HUDEP-2 (cell line): ENCODE data around the gene TMED4.

Experiments used
- DNase-seq, 76 experiments: peaks; one replicate each; lab custom pipeline; 2025; ENCODE audit not compliant: unreplicated experiment in 76 of 76; lab: John Stamatoyannopoulos, UW

The TMED4 gene

DNA sequence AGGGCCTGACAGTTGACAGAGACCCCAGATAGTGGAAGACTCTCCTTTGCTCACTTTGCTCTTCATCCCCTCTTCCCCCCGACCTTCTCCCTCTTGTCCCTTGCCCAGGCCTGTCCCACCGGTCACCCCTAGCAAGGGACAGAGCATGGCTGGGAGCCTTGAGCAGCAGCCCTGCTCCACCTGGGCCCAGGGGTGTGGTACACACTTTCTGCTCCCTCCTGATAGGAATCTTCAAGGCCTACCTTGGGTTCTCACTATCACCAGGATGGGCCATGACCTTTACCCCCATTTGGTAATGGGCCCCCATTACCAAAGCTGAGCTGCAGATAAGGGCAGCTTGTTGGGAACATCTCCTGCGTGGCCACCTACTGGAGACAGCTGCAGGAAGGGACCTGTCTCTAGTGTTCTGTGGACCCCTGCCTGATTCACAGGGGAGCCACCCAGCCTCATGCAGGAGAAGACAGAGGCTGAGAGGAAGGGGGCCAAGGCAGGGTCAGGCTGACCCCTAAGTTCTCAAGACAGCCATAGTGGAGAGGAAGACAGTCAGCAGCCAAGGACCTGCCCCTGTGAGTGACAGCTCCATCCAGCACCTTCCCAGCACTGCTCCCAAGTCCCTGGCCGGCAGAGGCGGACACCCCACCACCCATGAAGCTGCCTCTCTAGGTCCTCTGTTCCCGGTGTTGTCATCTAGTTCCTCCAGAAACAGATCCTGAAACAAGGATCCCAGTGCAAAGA lies 40.0 kb downstream of the TMED4 start:
- DNase-seq: no peak

DNA sequence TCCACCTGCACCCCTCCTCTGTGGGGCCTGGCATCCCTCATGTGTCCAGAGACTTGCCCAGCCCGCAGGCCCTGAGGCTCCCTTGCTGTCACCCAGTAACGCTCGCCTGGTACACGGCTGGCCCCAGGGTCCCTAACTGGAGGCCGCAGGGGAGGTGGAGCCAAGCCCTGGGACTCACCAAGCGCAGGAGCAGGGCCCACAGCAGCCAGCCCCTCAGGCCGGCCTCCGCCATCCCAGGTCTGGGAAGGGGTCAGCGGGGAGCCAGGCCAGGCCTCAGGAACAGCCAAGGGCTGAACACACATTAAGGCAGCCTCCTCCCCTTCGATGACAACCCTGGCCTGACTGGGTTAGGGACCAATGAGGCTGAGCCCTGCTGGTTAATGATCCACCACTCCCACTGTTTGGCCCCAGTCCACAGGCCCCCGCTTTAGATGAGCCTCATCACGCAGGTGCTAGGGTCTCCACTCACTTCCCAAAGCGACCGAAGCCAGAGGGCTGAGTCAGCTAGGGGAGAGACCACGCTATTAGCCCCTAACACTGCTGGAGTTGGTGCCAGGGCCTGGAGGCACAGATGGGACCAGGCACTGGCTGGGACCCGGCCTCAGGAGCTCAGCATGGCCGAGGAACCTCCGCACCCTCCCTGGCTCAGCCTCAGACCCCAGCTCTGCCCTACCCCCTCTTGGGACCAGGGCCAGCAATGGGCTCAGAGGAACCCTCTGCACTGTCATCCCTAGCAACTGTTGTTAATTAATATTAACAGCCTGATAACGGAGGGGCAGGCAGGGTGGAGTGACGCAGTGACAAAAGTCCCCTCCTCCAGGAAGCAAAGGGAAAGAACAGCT lies 40.8 kb downstream of the TMED4 start, which contains the start of gene NPC1L1:
NPC1L1 (minus strand) TSS at position 303 of the 842 bp plus-strand sequence; CDS start at position 232, 71 bp downstream.
- no peak for DNase-seq

DNA sequence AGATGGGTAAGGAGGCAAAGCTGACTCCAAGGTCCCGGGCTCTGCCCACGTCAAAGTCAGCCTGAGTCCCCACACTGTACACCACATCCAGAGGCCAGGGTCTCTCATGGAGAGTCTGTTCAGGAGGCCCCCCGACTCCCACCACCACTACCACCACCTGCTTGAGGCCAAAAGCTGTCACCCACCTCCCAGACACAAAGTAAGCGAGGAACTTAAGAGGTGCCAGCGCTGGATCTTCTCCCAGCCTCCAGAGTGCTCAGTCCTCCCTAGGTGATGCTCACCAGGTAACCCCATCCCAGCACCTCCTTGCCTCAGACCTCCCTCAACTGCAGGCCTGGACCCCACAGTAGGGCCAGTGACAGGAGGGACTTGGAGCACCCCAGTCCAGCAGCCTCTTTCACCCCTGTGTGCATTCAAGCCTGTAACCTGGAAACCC lies 41.4 kb downstream of the TMED4 start:
- DNase-seq: no peak

GRCh38 chr7:44539669-44540506 lies 42.1 kb downstream of the TMED4 start:
- no peak for DNase-seq

GRCh38 chr7:44538798-44539668 lies 43.0 kb downstream of the TMED4 start:
- DNase-seq: peak in 1 of 76 experiments; percentile 31

DNA sequence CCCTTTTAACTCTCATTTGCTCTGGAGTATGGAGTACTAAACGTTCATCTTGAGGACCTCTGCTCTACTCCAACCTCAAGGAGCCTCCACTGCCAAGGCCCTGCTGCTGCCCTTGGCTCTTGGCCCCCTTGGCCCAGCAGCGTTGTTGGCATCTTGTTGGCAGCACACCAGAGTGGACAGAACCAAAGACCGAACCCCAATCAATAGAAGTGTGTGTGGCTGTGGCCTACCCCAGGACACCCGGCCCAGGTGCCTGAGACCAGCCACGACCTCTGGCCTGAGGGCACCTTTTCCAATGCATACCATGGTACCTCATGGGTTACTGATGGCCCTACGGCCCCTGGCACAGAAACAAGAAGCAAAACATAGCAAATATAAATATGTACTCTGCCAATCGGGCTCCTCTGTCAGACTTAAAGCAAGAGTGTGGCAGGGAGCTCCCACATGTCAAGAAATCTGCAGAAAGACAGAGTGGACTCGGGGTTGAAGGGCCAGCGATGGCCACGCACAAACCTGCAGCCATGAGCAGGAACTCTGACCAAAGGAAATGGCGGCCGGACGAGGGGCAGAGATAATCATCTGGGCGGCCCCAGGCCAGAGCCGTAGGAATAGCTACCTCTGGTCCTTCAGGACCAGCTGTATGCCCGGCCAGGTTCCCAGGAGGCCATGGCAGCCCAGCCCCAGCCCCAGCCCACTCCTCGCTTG lies 43.8 kb downstream of the TMED4 start:
- DNase-seq: no peak

DNA sequence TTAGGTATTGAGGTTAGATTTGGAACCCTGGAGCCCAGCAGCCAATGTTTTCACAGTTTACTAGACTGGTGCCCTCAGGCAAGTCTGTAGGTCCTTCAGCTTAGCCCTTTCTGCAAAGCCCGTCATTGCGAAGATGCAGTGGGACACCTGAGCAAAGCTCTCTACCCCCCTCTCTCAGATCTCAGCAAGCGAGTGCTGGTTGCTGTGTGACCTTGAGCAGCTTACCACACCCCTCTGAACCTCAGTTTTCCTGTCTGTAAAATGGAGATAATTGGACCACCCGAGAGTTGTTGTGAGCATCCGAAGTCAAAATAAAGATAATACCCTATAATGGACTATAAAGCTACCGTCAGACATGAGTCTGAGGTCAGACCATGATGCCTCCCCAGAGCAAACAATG lies 44.6 kb downstream of the TMED4 start:
- no peak for DNase-seq

DNA sequence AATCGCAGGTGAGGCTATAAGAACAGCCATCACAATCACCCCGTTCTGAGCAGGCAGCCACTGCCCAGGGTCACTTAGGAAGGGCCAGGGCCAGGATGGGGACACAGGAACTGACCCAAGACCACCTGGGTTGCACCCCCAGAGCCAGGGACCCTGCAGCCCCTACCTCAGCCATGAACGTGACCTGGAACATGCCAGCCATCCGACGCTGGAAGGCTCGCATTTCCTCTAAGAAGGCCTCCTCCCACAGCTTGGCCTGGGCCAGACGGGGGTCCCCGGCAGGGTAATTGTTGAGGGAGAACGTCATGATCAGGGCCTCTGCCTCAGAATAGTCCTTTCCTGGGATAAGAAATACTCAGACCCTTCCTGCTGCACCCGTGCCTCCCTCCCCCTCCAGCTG lies 45.9 kb downstream of the TMED4 start:
- DNase-seq: no peak

DNA sequence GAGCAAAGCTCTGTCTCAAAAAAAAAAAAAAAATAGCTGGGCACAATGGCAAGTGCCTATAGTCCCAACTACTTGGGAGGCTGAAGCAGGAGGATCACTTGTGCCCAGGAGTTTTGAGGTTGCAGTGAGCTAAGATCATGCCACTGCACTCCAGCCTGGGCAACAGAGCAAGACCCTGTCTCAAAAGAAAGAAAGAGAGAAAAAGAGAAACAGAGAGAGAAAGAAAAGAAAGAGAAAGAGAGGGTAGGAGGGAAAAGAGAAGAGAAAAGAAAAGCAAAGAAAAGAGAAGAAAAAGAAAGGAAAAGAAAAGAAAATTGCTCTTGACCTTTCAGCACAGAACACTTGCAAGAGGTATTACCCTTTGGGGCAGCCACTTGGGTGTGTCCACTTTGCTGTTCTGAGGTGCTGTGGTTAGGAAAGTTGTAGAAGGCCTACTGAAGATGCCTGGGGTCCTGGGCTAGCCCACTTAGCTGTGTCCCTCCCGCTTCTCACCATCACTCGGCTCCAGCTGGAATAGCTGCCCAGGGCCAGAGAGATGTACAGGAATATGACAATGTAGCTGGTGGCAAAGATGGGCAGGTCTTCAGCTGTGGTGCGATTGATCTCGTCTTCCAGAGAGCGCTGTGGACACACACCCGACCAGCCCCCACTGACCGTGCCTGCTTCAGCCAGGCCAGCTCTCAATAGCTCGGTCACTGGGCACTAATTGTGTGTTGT lies 46.5 kb downstream of the TMED4 start:
- no peak for DNase-seq

DNA sequence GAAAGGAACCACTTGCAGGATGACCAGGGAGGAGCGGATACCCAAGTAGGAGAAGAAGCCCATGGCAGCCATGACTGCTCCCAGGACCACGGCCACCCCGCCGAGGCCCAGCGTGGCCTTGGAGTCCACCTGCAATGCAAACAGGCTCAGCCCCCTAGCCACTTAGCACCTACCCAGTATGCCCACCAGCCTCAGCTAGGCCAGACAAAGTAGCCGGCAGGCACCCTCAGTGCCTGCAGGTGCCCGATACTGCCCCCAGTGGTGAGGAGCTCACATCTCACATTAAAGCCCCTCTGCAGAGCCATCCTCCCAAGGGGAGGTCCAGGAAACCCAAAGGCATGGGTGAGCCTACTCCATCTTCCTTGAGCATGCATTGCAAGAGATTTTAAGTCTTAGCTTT lies 47.5 kb downstream of the TMED4 start:
- DNase-seq: peak in 63 of 76 experiments; percentile 4 to 73 (median 39)

- DNase-seq: no peak
Measured at GRCh38 chr7:44534087-44534486, 47.9 kb downstream of the TMED4 start.

GRCh38 chr7:44533301-44534055 lies 48.6 kb downstream of the TMED4 start:
- peak in 3 of 76 experiments; percentile 5 to 34 (median 20) for DNase-seq

DNA sequence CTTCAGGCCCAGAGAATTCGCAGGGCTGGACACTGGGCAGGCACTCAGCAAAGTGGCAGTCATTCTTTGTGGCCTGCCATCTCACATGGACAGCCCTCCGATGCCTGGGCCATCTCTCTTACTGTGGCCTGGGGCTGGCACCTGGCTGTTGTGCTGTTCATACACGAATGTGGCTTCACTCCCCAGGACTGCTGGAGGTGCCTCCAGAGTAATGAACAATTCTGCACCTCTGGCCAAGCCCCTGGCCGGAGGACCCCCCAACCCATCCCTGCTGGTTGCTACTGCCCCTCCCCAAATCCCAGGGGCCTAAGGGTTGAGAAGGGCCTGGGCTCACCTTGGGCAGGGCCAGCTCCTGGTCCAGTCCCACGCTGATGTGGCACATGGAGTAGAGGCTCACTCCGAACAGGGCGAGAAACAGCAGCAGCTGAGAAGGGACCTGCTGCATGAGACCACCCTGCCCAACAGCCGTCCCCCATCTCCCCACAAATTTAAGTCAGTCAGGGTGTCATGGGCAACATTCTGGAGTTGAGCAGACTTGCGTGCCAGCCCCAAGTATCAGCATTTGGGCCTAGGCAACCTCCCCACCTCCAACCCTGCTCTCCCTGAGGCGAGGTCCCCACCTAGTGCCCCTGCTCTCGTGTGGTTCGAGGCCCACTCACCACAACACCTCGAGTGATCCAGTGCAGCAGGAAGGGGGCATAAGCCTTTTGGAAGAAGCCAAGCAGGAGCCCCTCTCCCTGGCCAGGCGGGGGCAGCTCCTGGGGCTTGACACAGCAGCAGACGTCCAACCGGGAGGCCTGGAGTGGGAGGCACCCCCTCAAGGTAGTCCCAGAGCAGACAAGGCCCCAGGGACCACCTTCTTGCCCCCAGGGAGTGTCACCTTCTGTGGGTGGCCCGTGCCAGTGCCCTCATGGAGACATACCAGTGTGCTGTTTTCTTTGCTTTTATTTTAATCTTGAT lies 50.3 kb downstream of the TMED4 start:
- no peak for DNase-seq

GRCh38 chr7:44530990-44531389 lies 51.0 kb downstream of the TMED4 start:
- peak in 23 of 76 experiments; percentile 1 to 50 (median 18) for DNase-seq
